ENCODE results near the gene VPS11.

Gene VPS11

GRCh38 chr11:119109843-119110242 lies 42.2 kb downstream of the VPS11 start:
- no peak overlapping the region for H3K4me3 Mint-ChIP-seq
- H3K9me3 Mint-ChIP-seq: no peaks in the 10 kb centered on the region
- H3K36me3 Mint-ChIP-seq: peaks cover 14 to 36% of the 10 kb centered on the region in 2 donors
- H3K27ac Mint-ChIP-seq: no peak overlapping the region
- ATAC-seq (replicated peaks) (no peak), DNase-seq (no peak)
- peaks cover 32 to 44% of the 10 kb centered on the region in 2 donors for H3K4me1 Mint-ChIP-seq
- H3K27me3 Mint-ChIP-seq: no peaks in the 10 kb centered on the region

GRCh38 chr11:119110439-119110838 lies 42.8 kb downstream of the VPS11 start:
- no peak for ATAC-seq (replicated peaks)
- no peak for DNase-seq
- Mint-ChIP-seq H3K4me3 (no peak overlapping the region), H3K36me3 (peaks cover 18 to 40% of the 10 kb centered on the region in 2 donors), H3K9me3 (no peaks in the 10 kb centered on the region), H3K4me1 (peaks cover 32 to 49% of the 10 kb centered on the region in 2 donors), H3K27me3 (no peaks in the 10 kb centered on the region), H3K27ac (no peak overlapping the region)

GRCh38 chr11:119111361-119111925 lies 43.8 kb downstream of the VPS11 start:
- no peak overlapping the region for H3K4me3 Mint-ChIP-seq
- peaks cover 21 to 49% of the 10 kb centered on the region in 2 donors for H3K36me3 Mint-ChIP-seq
- no peak for ATAC-seq (replicated peaks)
- no peak overlapping the region for H3K27ac Mint-ChIP-seq
- no peaks in the 10 kb centered on the region for H3K27me3 Mint-ChIP-seq
- no peak for DNase-seq
- no peaks in the 10 kb centered on the region for H3K9me3 Mint-ChIP-seq
- peaks cover 26 to 48% of the 10 kb centered on the region in 2 donors for H3K4me1 Mint-ChIP-seq

DNA sequence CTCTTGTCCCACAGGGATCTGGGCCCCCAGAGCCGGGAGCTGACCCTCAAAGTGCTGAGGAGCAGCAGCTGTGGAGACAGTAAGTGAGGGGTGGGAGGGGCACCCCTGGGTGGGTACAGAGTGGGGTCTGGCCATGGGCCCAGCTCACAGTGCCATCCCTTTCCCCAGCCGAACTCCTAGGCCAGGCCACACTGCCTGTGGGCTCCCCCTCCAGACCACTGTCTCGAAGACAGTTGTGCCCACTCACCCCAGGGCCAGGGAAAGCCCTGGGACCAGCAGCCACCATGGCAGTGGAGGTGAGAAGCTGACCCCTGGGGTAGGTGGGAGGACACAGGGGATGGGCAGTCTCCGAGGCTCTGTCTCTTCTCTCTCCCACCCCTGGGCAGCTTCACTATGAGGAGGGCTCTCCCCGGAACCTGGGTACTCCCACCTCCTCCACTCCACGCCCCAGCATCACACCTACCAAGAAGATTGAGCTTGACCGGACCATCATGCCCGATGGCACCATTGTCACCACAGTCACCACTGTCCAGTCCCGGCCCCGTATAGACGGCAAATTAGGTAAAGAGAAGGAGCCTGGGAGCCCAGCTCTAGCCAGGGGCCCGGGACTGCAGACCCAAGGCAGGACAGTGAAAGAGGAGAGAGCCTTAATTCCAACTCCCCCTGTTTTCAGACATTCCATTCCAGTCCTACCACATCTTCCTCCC lies 44.8 kb downstream of the VPS11 start:
- H3K36me3 Mint-ChIP-seq: peaks cover 26 to 55% of the 10 kb centered on the region in 2 donors
- no peak for DNase-seq
- no peak overlapping the region for H3K4me3 Mint-ChIP-seq

GRCh38 chr11:119113716-119114115 lies 46.1 kb downstream of the VPS11 start:
- H3K4me1 Mint-ChIP-seq: peaks cover 15 to 34% of the 10 kb centered on the region in 2 donors
- peak overlapping the region; percentile 14 for H3K27ac Mint-ChIP-seq
- H3K4me3 Mint-ChIP-seq: no peak overlapping the region
- no peaks in the 10 kb centered on the region for H3K9me3 Mint-ChIP-seq
- H3K36me3 Mint-ChIP-seq: peaks cover 26 to 58% of the 10 kb centered on the region in 2 donors
- DNase-seq (no peak), ATAC-seq (replicated peaks) (no peak)
- no peaks in the 10 kb centered on the region for H3K27me3 Mint-ChIP-seq

More for the DNA sequence above, 44.8 kb downstream of the VPS11 start:
- H3K4me1 Mint-ChIP-seq: peaks cover 21 to 42% of the 10 kb centered on the region in 2 donors
- H3K27me3 Mint-ChIP-seq: no peaks in the 10 kb centered on the region
- no peaks in the 10 kb centered on the region for H3K9me3 Mint-ChIP-seq
- no peak overlapping the region for H3K27ac Mint-ChIP-seq
- ATAC-seq (replicated peaks): no peak

DNA sequence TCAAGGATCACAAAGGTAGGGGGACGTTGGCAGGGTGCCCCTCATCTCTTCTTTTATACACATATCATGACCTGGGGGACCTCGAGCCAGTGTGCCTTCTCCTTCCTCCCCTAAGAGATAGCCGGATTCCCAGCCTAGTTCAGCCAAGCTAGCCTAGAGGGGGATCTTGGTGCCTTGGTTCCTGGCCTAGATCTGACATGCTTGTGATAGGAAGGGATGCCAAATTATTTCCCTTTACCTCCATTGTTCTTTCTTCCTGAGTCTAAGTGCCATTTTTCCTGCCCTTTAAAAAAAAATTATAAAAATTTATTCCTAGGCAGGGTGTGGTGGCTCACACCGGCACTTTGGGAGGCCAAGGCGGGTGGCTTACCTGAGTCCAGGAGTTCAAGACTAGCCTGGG lies 46.7 kb downstream of the VPS11 start:
- Mint-ChIP-seq H3K36me3 (peaks cover 26 to 58% of the 10 kb centered on the region in 2 donors), H3K4me3 (no peak overlapping the region), H3K9me3 (no peaks in the 10 kb centered on the region), H3K27ac (no peak overlapping the region), H3K27me3 (no peaks in the 10 kb centered on the region), H3K4me1 (peaks cover 9 to 27% of the 10 kb centered on the region in 2 donors)
- ATAC-seq (replicated peaks) (no peak), DNase-seq (no peak)

- no peak for ATAC-seq (replicated peaks)
Measured at GRCh38 chr11:119115484-119116234, 48.0 kb downstream of the VPS11 start.

DNA sequence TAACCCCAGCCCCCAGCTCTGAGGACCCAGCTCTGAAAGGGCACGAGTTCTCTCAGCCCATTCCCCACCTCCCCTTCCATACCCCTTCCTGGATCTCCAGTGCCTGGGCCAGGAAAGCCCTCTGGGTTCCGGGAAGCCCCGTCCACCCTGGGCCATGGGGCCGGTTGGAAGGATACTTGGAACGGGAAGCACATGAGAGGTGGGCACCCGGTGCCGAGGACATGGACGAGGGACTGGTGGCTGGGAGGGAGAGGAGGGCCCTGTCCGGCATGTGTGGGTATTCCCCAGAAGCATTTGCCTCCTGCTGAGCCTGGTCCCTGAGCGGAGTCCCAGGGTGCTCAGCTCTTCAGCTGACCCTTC lies 48.6 kb downstream of the VPS11 start:
- no peak for DNase-seq
- peaks cover 19 to 46% of the 10 kb centered on the region in 2 donors for H3K36me3 Mint-ChIP-seq
- no peaks in the 10 kb centered on the region for H3K27me3 Mint-ChIP-seq
- H3K27ac Mint-ChIP-seq: no peak overlapping the region
- H3K4me3 Mint-ChIP-seq: no peak overlapping the region
- peaks cover 11 to 25% of the 10 kb centered on the region in 2 donors for H3K4me1 Mint-ChIP-seq
- no peaks in the 10 kb centered on the region for H3K9me3 Mint-ChIP-seq
- ATAC-seq (replicated peaks): no peak

More at GRCh38 chr11:119115484-119116234, 48.0 kb downstream of the VPS11 start:
- Mint-ChIP-seq H3K27ac (peak overlapping the region; percentile 38), H3K4me3 (no peak overlapping the region), H3K36me3 (peaks cover 21 to 51% of the 10 kb centered on the region in 2 donors), H3K27me3 (no peaks in the 10 kb centered on the region), H3K4me1 (peaks cover 8 to 22% of the 10 kb centered on the region in 2 donors), H3K9me3 (no peaks in the 10 kb centered on the region)
- DNase-seq: no peak

- peaks cover 17 to 42% of the 10 kb centered on the region in 2 donors for H3K36me3 Mint-ChIP-seq
- no peak overlapping the region for H3K27ac Mint-ChIP-seq
- H3K9me3 Mint-ChIP-seq: no peaks in the 10 kb centered on the region
- no peaks in the 10 kb centered on the region for H3K27me3 Mint-ChIP-seq
- H3K4me1 Mint-ChIP-seq: peaks cover 11 to 25% of the 10 kb centered on the region in 2 donors
- no peak for ATAC-seq (replicated peaks)
- no peak overlapping the region for H3K4me3 Mint-ChIP-seq
- DNase-seq: no peak
Measured at GRCh38 chr11:119116601-119117000, 49.0 kb downstream of the VPS11 start.

GRCh38 chr11:119117004-119117706 lies 49.5 kb downstream of the VPS11 start:
- Mint-ChIP-seq H3K9me3 (no peaks in the 10 kb centered on the region), H3K4me1 (peaks cover 14 to 29% of the 10 kb centered on the region in 2 donors), H3K27ac (no peak overlapping the region), H3K27me3 (no peaks in the 10 kb centered on the region), H3K36me3 (peaks cover 17 to 38% of the 10 kb centered on the region in 2 donors), H3K4me3 (no peak overlapping the region)
- DNase-seq (no peak), ATAC-seq (replicated peaks) (no peak)

- peaks cover 15 to 34% of the 10 kb centered on the region in 2 donors for H3K36me3 Mint-ChIP-seq
- ATAC-seq (replicated peaks) (no peak), DNase-seq (no peak)
- H3K4me3 Mint-ChIP-seq: no peak overlapping the region
- no peaks in the 10 kb centered on the region for H3K9me3 Mint-ChIP-seq
- H3K27me3 Mint-ChIP-seq: no peaks in the 10 kb centered on the region
- H3K4me1 Mint-ChIP-seq: peaks cover 22 to 40% of the 10 kb centered on the region in 2 donors
- H3K27ac Mint-ChIP-seq: no peak overlapping the region
Measured at GRCh38 chr11:119118227-119118626, 50.6 kb downstream of the VPS11 start.

DNA sequence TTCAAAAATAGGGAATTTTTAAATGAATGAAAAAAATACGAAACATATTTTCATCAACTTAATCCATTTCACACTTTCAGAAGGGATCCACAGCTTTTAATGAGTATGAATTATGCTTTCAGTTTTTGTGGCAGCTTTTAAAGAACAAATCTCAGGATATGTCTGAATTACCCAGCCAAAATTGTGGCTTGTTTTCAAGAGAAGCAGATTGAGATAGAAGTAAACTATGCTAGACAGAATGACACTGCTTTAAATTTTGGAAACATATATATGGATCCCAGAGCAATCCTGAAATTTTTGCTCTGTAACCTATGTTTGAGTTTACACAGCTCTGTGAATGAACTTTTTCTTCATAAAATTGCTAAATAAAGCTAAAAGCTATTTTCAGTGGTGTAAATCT lies 51.3 kb downstream of the VPS11 start:
- H3K4me1 Mint-ChIP-seq: peaks cover 23 to 43% of the 10 kb centered on the region in 2 donors
- no peaks in the 10 kb centered on the region for H3K9me3 Mint-ChIP-seq
- H3K4me3 Mint-ChIP-seq: no peak overlapping the region
- DNase-seq (no peak), ATAC-seq (replicated peaks) (no peak)
- H3K27me3 Mint-ChIP-seq: no peaks in the 10 kb centered on the region
- no peak overlapping the region for H3K27ac Mint-ChIP-seq
- H3K36me3 Mint-ChIP-seq: peaks cover 16 to 32% of the 10 kb centered on the region in 2 donors

- DNase-seq: no peak
- H3K9me3 Mint-ChIP-seq: no peaks in the 10 kb centered on the region
- ATAC-seq (replicated peaks): no peak
- no peaks in the 10 kb centered on the region for H3K27me3 Mint-ChIP-seq
- H3K36me3 Mint-ChIP-seq: peaks cover 15 to 28% of the 10 kb centered on the region in 2 donors
- peak overlapping the region; percentile 68 for H3K27ac Mint-ChIP-seq
- H3K4me1 Mint-ChIP-seq: peaks cover 23 to 37% of the 10 kb centered on the region in 2 donors
- H3K4me3 Mint-ChIP-seq: peak overlapping the region; percentile 90 to 96
Measured at GRCh38 chr11:119120639-119121007, 53.0 kb downstream of the VPS11 start.

Data from stimulated activated naive B cell treated with anti-CD40 and anti-IgM and Interleukin-4, amounts not matched to agents 10 μg/mL and 1 μg/mL and 100 μg/mL, for 72 hours (primary cell).